Thyroid gland (tissue), 4 donors: ENCODE data around the gene HUWE1.

Experiments
- POLR2A ChIP-seq, 2 donors: fragments of 450-650 bp; IDR thresholded peaks; one replicate each; pipeline ENCODE4 v1.6.1; 2017; ENCODE audit warnings: antibody characterized with exemption in 2 of 2, mild to moderate bottlenecking in 2 of 2, moderate library complexity in 1 of 2
- TF ChIP-seq, protein P1 (sequence below), 6 experiments: fragments of 200-600 bp in 3 of 6; fragments of 450-650 bp in 3 of 6; sonication (generic) in 3 of 6; IDR thresholded peaks; one replicate each; pipeline ENCODE4 v1.5.1; 2016 to 2019; ENCODE audit warnings: antibody characterized with exemption in 6 of 6, mild to moderate bottlenecking in 2 of 6, inconsistent platforms in 1 of 6, moderate library complexity in 1 of 6

DNA sequence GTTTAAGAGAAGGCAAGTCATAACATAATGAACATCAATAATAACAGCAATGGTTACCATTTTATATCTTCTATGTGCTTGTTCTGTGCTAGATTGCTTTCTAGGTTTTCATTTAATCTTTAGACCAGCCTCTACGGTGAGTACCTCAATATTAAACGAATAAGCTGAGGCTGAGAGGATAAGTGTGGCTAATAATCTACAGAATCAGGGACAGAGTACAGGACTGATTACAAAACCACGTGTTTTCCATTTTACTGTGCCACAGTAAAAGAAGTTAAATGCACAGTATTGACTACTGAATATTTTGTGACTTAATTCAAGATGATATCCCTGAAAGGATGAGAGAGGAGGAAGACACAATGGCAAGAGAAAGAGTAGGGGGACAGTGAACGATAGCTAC lies 56.3 kb downstream of the HUWE1 start:
- TF ChIP-seq POLR2A (IDR thresholded peaks at IDR 0.05): no peak
- TF ChIP-seq, protein P1, sequence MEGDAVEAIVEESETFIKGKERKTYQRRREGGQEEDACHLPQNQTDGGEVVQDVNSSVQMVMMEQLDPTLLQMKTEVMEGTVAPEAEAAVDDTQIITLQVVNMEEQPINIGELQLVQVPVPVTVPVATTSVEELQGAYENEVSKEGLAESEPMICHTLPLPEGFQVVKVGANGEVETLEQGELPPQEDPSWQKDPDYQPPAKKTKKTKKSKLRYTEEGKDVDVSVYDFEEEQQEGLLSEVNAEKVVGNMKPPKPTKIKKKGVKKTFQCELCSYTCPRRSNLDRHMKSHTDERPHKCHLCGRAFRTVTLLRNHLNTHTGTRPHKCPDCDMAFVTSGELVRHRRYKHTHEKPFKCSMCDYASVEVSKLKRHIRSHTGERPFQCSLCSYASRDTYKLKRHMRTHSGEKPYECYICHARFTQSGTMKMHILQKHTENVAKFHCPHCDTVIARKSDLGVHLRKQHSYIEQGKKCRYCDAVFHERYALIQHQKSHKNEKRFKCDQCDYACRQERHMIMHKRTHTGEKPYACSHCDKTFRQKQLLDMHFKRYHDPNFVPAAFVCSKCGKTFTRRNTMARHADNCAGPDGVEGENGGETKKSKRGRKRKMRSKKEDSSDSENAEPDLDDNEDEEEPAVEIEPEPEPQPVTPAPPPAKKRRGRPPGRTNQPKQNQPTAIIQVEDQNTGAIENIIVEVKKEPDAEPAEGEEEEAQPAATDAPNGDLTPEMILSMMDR (IDR thresholded peaks at IDR 0.05): no peak
